Gastrocnemius medialis (tissue), 4 donors: Measurements from ENCODE around the gene SLC29A2. TPM values are rescaled to one million over a fixed set of nuclear protein-coding genes. Genes with fewer than 3 reads are reported as not detected.

Experiments
- ATAC-seq, 2 donors: fragments of 150-250 bp; one replicate each; pipeline ENCODE4 v1.9.1; 2016
- DNase-seq, 2 donors: peaks; one replicate each; pipeline ENCODE4 v3.0.0-alpha.2; 2019
- H3K27ac ChIP-seq, 4 donors: fragments of 200-600 bp; sonication (generic); 1 replicate in 1 of 4; 2 replicates in 3 of 4; pipeline ENCODE4 v1.5.1; 2016 to 2018; ENCODE audit warnings: mild to moderate bottlenecking in 2 of 4, moderate library complexity in 1 of 4
- H3K27me3 ChIP-seq, 3 donors: fragments of 200-600 bp; sonication (generic) in 2 of 3; 1 replicate in 1 of 3; 2 replicates in 2 of 3; pipeline versions ENCODE4 v1.5.1 to v1.6.0; 2016 to 2019; ENCODE audit warnings: mild to moderate bottlenecking in 1 of 3, moderate library complexity in 1 of 3
- H3K36me3 ChIP-seq, 2 donors: fragments of 200-600 bp; sonication (generic) in 1 of 2; one replicate each; pipeline ENCODE4 v1.5.1; 2017 to 2018
- H3K4me1 ChIP-seq, 2 donors: fragments of 200-600 bp; sonication (generic) in 1 of 2; one replicate each; pipeline ENCODE4 v1.5.1; 2016 to 2017; ENCODE audit warnings: mild to moderate bottlenecking in 2 of 2
- H3K4me3 ChIP-seq, 4 donors: fragments of 200-600 bp; sonication (generic) in 3 of 4; 1 replicate in 1 of 4; 2 replicates in 3 of 4; pipeline ENCODE4 v1.5.1; 2016 to 2019; ENCODE audit warnings: mild to moderate bottlenecking in 2 of 4
- H3K9me3 ChIP-seq, 3 donors: fragments of 200-600 bp; sonication (generic) in 2 of 3; 1 replicate in 1 of 3; 2 replicates in 2 of 3; pipeline ENCODE4 v1.5.1; 2016 to 2019
- CTCF ChIP-seq, 5 experiments: fragments of 450-650 bp in 3 of 5; fragments of 200-600 bp in 2 of 5; sonication (generic) in 2 of 5; IDR thresholded peaks in 4 of 5; conservative IDR thresholded peaks in 1 of 5; 1 replicate in 4 of 5; 2 replicates in 1 of 5; pipeline ENCODE4 v1.5.1; 2016 to 2019; ENCODE audit warnings: antibody characterized with exemption in 5 of 5, mild to moderate bottlenecking in 3 of 5, moderate library complexity in 3 of 5
- POLR2A ChIP-seq, 2 donors: fragments of 450-650 bp; IDR thresholded peaks; one replicate each; pipeline ENCODE4 v1.6.1; 2017; ENCODE audit warnings: antibody characterized with exemption in 2 of 2, mild to moderate bottlenecking in 2 of 2, moderate library complexity in 2 of 2
- in situ Hi-C, 4 donors: fragments of 200-750 bp; cut with MboI; loops; one replicate each; pipeline versions ENCODE4 v1.15.0 to v1.8.0; 2017; ENCODE audit warnings: low sequenced_read_pairs in 4 of 4
- intact Hi-C: fragments of 100-400 bp; cut with DNase I; formaldehyde crosslinking; loops from one replicate; pipeline ENCODE4 v1.15.1; 2023; ENCODE audit warnings: low total_unique reads
- total RNA-seq, 4 donors: library from RNA; depleted of rRNA; stranded (reverse); fragments of >200 nt; gene quantifications; one replicate each; pipeline versions ENCODE4 v1.1.0 to v1.2.3, GENCODE V29; 2016

Gene SLC29A2
- total RNA-seq, 4 donors from 2014 or later, result 39.2 to 106 (median 70.6) TPM

DNA sequence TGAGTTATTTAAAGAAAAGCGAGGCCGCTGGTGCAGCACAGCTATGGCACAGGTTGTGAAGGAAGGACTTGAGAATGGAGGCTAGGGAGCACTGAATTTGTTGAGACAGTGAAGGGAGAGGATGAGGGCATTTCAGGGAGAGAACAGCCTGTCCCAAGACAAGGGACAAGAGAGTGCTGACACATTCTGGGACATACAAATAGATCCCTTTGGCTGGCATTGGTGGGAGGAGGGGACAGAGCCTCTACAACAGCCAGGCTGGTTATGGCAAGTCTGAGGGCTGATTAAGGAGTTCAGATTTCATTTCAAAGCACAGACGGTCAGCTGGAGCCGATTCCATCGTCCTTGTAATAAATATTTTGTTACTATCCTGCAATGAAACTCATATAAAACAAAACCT, 1.7 kb upstream of the SLC29A2 start:
- intact Hi-C loops, result loop anchor here (10.0 kb wide), 1 partner anchor 458 kb away; the partner anchor contains the start of genes C11orf68 and DRAP1
- no peaks in the 10 kb centered on the region for H3K27me3 ChIP-seq

GRCh38 chr11:66369073-66369894, 2.3 kb downstream of the SLC29A2 start:
- Histone ChIP-seq H3K27me3 (no peaks in the 10 kb centered on the region), H3K36me3 (peaks cover 0 to 43% of the 10 kb centered on the region in 2 donors), H3K27ac (peak overlapping the region; percentile 97 to 99 (median 98)), H3K4me3 (peak overlapping the region; percentile 26 to 96 (median 74)), H3K4me1 (peaks cover 50 to 63% of the 10 kb centered on the region in 2 donors), H3K9me3 (no peaks in the 10 kb centered on the region)
- no peak for ATAC-seq
- DNase-seq, result no peak
- TF ChIP-seq CTCF (IDR thresholded peaks at IDR 0.05 in 4 of 5, conservative IDR thresholded peaks at IDR 0.05 in 1 of 5), result no peak
- no peak for TF ChIP-seq POLR2A (IDR thresholded peaks at IDR 0.05)
- in situ Hi-C loops, result no loop called here
- intact Hi-C loops, result no loop called here

More for the DNA sequence above, 1.7 kb upstream of the SLC29A2 start:
- Histone ChIP-seq H3K4me1 (peaks cover 34 to 44% of the 10 kb centered on the region in 2 donors), H3K36me3 (peaks cover 0 to 10% of the 10 kb centered on the region in 2 donors), H3K9me3 (no peaks in the 10 kb centered on the region), H3K4me3 (peak overlapping the region in 1 of 4 donors; percentile 14), H3K27ac (peak overlapping the region; percentile 97 to 99 (median 98))
- TF ChIP-seq POLR2A (IDR thresholded peaks at IDR 0.05) (peak; percentile 20 to 47), CTCF (IDR thresholded peaks at IDR 0.05 in 4 of 5, conservative IDR thresholded peaks at IDR 0.05 in 1 of 5) (no peak)
- ATAC-seq, result peak; percentile 71 to 82
- DNase-seq, result peak; percentile 90 to 95
- in situ Hi-C loops, result no loop called here

DNA sequence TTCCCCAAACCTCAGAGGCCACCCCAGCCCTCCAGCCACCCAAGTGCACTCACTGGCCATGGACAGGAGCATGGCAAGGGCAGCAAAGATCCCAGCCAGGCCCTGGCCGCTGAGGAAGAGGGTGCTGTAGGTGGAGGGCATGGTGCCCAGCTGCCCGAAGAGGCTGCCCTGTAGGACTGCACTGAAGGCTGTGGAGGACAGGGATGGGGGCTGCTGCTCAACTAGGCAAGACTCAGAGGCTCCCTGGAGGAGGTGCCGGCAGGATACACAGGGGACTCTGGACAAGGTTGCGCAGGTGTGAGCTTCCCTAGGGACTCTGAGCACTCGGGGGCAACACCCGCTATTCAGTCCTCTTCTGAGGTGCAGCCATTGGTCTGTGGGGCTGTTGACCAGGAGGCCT, 3.1 kb downstream of the SLC29A2 start:
- intact Hi-C loops (no loop called here), in situ Hi-C loops (no loop called here)
- DNase-seq (no peak), ATAC-seq (no peak)
- H3K4me1 ChIP-seq, result peaks cover 46 to 55% of the 10 kb centered on the region in 2 donors
- TF ChIP-seq POLR2A (IDR thresholded peaks at IDR 0.05) (no peak), CTCF (IDR thresholded peaks at IDR 0.05 in 4 of 5, conservative IDR thresholded peaks at IDR 0.05 in 1 of 5) (no peak)
- peak overlapping the region; percentile 97 to 99 (median 98) for H3K27ac ChIP-seq
- no peaks in the 10 kb centered on the region for H3K9me3 ChIP-seq
- H3K4me3 ChIP-seq, result peak overlapping the region in 3 of 4 donors; percentile 73 to 96 (median 74)
- peaks cover 0 to 47% of the 10 kb centered on the region in 2 donors for H3K36me3 ChIP-seq
- H3K27me3 ChIP-seq, result no peaks in the 10 kb centered on the region

GRCh38 chr11:66367561-66368312, 3.8 kb downstream of the SLC29A2 start:
- Histone ChIP-seq H3K27me3 (no peaks in the 10 kb centered on the region), H3K4me3 (peak overlapping the region in 2 of 4 donors; percentile 73 to 96), H3K9me3 (no peaks in the 10 kb centered on the region), H3K27ac (peak overlapping the region; percentile 97 to 99 (median 98)), H3K36me3 (peaks cover 0 to 54% of the 10 kb centered on the region in 2 donors), H3K4me1 (peaks cover 42 to 51% of the 10 kb centered on the region in 2 donors)
- intact Hi-C loops, result no loop called here
- TF ChIP-seq CTCF (IDR thresholded peaks at IDR 0.05 in 4 of 5, conservative IDR thresholded peaks at IDR 0.05 in 1 of 5) (no peak), POLR2A (IDR thresholded peaks at IDR 0.05) (no peak)
- in situ Hi-C loops, result no loop called here
- DNase-seq (no peak), ATAC-seq (no peak)
